NCI-H2227 (cell line): ENCODE measurements around the gene MASP1.
"Not testable (repeated sequence)": the region's sequence is repeated elsewhere in the genome, so short reads cannot be mapped to it uniquely, and the experiment has no call there.

Source experiments
- DNase-seq: peaks from one replicate; lab custom pipeline; 2025; ENCODE audit not compliant: unreplicated experiment; lab: John Stamatoyannopoulos, UW

The MASP1 gene

DNA sequence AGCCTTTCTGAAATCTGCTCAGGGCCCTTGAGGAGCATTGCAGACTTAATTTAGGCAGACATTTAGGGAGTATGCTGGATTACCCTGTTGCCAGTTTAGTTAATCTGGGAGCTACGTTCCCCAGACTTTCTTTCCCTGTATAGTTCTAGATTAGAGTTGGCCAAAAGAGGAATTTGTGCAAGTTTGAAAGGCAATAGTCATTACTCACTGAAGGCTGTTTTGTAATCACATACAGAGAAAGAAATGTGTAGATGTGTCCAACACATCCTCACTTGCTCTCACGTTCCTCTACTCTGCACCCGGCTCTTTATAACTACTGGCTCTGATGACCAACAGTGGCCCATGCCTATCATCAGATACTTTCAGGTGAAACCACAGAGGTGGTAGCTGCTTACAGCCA, 24.2 kb downstream of the MASP1 start:
- DNase-seq, result no peak

DNA sequence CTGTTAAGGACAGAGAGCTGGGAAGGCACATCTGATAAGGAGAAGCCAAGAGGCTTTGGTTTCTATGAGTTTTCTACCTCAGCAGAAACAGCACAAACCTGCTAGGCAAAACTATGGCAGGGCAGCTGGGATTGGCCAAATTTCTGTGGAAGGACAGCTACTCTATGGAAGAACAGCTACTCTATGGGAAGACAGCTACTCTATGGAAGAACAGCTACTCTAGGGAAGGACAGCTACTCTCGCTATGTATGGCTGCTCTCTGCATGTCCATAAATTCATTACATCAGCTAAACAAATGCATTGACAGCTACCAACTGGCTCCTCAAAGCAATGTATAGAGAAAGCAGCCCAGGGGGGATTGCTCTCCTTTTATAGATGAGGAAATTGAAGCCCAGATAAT, 24.8 kb downstream of the MASP1 start:
- DNase-seq, result no peak

DNA sequence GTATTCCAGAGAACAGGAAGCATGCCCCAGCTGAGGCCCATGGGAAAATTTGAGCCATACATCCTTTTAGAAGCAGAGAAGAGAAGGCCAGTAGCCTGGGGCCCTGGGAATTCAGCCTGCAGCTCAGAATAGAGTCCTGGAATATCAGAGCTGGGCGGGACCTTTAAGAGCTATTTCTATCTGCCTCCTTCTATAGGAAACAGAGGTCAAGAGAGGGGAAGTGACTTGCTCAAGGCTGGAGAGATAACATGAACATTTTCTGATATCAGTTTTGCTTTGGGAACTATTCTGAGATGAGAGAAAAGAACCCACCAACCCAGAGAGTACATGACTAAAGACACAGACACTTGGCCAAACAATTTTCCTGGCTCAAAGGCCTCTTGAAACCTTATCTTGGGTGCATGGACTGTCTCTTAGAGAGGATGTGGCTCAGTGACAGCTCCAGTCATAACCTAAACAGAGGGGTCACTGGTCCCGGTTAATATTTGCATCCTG, 26.0 kb downstream of the MASP1 start:
- no peak for DNase-seq

DNA sequence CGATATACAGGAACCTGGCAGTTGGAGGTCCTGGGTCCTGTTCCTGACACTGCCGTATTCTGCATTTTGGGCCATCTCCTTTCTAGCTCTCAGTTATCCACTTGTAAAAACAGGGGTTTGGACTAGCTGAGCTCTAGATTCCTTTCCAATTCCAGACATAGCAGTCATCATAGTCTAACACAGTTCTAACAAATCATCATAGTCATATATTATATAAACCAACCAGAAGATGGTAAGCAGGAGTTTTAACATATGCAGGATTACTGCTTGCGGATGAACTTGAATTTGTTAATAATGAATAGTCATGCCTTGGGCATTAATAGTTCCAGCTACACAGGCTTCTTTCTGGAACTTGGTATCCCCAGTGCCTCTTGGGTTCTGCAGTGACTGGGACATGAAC, 26.6 kb downstream of the MASP1 start:
- no peak for DNase-seq

DNA sequence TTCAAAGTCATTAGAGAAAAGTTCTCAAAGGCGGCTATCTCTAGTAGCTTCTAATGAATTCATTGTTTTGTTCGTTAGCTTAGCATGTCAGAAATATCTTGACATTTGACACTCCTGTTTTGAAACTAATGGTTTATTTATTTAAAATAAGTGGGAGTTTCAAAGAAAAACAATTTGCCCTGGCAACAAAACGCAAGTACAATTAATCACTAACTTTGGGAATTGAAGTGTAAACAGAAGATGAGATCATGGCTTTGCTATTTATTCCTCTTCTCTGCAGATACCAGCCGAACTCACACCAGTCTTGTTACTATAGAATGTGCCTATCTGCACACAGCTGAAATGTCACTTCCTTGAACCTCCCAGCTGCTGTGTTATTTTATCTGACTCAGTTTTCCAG, 27.5 kb downstream of the MASP1 start:
- no peak for DNase-seq

DNA sequence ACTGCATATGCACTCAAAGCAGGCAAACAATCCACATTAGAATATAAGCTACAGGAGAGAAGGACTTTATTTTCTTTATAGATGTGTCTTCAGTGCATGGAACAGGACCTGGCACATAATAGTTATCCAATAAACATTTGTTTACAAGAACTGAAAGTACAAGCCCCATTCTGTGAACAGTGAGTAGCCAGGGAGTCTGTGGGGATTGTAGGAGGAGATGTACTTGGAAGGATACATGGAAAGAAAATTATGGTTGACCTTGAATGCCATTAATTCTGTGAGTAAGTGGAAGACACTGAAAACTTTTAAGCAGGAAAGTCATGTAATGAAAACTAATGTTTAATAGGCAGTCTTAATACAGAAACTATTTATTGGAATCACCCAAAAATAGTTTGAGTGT, 28.3 kb downstream of the MASP1 start:
- no peak for DNase-seq

DNA sequence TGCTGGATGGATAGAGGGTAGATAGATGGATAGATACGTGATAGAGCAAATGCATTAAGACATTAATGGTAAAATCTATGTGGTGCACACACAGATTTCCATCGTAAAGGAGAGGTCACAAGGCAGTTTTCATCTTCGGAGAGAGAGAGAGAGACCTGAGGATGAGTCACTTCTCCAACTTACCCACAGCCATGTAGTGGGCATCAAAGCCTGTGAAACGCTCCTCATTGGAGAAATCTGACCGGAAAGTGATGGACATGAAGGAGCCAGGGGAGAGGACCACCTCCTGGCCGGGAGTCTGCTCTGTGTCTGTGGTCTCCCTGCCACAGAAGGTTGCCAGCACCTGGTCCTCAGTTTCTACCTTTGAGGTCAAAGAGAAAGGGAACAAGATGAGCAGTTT, 29.2 kb downstream of the MASP1 start:
- DNase-seq, result no peak

DNA sequence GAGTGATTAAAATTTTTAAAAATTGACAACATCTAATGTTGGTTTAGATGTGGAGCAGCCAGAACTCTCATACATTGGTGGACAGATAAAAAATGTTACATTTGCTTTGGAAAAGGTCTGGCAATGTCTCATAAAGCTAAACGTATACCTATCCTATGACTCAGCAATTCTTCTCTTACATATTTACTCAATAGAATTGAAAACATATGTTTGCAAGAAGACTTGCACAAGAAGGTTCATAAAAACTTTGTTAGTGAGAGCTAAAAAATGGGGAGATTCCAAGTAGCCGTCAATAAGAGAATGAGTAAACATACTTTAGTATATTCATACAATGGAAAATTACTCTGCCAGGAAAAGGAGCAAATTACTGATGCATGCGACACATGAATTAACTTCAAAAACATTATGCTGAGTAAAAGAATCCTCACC, 30.0 kb downstream of the MASP1 start:
- no peak for DNase-seq

DNA sequence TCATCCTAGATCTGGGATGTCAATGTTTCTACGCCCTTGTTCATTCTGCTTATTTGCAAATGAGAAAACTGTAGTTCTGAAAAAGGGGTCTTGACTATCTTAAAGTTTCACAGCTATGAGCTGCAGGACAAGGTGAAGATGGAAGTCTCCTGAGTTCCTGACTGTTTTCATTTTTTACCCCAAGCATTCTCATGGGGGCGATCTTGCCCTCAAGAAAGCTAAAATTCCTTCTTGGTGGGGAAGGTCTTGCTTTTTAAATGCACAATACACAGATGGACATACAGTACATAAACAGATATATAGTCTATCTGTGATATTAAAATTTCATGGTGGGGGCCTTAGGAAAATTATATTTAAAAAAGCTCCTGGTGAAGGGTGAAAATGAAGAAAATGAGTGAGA, 32.4 kb downstream of the MASP1 start:
- DNase-seq, result no peak

DNA sequence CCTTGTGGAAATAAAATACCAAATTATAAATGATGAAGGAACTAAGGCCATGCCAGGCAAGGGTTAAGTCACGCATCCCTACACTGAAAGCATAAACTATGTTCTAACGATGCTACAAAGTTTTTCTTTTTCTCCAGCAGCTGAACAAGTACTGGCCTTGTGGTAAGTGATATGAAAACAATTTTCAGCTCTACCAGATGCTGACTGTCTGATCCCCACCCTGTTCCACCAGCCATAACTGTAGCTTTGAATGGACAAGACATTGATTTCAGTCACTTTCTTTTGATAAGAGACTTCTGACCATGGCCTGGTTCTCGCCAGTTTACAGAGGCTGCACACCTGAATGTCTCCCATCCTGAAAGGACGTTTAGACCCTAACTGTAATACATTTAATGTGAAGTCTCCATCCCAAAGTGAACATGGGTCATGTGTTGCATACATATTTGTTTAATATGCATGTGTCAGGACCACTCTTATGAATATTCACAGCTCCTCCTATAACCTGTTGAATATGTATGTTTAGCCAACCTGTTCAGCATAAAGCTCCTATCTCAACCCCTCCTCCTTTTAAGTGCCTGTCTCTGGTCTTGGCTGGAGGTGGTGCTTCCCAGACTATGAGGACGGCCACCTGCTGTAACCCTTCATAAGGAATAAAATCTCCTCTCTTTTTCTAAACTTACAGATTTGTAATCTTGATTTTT, 33.4 kb downstream of the MASP1 start:
- DNase-seq, result no peak

DNA sequence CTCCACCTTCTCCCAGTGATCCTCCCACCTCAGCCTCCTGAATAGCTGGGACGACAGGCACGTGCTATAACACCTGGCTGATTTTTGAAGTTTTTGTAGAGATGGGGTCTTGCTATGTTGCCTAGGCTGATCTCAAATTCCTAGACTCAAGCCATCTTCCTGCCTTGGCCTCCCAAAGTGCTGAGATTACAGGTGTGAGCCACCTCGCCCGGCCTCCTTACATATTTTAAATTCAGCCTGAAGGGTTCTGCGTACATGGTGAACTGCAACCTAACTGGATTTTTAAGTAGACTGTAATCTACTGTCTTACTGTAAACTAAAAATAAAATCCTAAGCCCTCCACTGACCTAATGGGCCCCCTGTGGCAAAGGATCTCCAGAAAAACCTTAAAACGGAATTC, 34.1 kb downstream of the MASP1 start:
- DNase-seq, result no peak

DNA sequence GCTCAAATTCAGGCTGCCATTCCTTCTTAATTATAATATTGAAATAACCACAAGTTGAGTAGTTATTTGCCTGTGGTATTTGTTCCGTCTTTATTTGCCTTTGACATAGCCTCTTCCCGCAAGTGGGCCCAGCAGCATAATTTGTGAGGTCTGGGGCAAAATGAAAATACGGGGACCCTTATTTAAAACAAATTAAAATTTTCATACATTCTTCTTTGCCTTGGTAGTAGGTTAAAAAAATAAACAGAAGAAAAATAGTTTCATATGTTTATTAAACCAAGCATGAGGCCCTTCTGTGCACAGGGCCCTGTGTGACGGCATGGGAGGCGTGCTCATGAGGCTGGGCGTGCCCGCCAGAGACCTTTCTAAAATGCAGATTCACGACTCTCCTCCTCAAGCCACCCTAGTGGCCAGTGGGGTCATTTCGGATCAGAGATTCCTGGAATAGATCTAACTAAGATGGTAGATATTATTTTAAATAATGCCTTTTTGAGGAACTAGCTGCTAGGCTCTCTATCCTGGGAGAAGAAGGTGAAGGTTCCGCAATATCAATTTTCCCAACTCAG, 35.4 kb downstream of the MASP1 start:
- DNase-seq, result no peak

DNA sequence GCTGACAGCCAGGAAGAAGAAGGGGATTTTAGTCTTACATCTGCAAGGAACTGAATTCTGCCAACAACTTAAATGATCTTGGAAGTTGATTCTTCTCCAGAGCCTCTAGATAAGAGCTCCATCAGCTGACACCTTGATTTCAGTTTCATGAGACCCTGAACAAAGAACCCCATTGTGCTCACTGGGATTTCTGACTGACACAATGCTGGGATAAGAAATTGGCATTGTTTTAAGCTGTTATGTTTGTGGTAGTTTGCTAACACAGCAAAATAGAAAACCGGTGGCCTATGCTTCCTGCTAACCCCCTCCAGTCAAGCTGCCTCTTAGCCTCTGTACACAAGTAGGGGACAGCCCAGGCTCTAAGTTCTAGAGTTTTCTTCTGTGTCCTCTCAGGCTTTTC, 36.2 kb downstream of the MASP1 start:
- DNase-seq, result no peak

DNA sequence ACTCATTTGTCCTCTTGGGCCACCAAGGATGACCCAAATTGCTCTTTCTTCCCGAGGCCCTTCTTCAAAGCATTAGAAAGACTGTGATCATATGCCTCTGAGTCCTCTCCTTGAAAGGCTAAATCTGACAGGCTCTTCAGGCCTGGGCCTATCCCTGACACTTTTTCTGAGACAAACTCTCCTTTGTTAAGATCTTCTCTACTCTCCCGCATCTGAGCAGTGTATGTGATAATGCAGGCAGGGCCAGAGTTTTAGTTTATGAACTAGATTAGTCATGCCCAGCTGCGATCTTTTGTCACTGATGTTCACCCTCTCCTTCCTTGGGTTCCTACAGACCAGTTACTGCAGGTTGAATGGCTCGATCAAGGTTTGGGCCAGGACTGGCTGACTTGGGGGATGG, 39.2 kb downstream of the MASP1 start:
- DNase-seq, result no peak

DNA sequence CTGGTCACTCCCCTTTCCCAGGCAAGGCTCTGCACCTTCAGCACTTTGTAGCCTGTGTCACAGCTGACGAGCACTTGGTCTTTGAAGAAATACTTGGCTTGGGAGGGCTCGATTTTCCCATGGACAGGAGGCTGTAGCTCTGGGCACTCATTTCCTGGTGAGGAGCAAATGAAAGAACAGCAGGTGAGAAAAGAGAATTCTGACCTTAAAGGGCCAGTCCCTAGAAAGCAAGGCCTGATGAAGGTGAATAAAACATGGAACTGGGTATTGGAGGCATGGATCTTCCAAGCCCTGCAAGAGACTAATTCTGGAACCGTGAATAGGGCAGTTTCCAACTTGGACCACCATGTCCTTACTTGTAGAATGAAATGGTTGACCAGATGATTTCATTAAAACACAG, 39.9 kb downstream of the MASP1 start:
- no peak for DNase-seq

DNA sequence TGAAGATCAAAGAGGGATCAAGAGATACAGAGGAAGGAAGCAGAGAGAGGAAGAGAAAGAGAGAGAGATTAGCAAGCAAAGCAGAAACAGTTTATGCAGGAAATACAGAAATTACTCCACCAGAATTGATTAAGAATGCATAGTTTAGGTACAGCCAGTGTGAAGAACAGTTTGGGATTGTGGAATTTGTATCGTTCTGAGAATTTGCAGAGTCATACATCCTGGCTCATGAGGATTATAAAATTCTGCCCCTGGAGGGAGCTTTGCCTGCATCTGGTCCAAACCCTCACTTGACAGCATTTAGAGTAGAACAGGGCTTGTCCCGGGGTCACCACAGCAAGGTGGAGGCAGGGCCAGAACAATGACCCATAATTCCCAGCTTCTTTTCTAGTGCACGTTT, 44.1 kb downstream of the MASP1 start:
- no peak for DNase-seq

DNA sequence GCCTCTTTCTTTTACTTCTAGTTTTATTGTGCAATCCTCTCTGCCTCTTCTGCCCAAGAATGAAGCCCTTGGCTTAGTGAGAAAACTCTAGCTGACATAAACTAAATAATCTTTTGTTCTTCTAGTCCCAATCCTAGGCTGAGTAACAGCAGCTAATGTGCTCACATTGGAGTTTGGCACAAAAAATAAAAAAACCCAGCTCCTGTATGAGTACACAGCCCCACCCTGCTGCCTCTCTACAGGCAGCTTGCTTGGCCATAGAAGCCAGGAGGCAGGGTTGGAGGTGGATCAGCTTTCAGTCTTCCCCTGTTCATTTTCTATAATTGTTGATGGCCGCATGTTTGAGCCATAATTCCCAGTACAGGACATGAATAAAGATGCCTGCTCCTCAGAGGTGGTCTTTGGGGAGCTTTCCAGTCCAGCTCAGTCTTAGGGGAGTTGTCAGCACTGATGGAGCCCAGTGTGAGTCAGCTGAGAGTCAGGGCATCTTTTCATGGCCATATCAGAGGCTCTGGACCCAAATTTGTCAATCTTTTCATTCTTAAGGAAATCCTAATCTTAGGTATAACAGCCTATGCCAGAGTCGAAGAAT, 47.5 kb downstream of the MASP1 start:
- DNase-seq, result no peak

DNA sequence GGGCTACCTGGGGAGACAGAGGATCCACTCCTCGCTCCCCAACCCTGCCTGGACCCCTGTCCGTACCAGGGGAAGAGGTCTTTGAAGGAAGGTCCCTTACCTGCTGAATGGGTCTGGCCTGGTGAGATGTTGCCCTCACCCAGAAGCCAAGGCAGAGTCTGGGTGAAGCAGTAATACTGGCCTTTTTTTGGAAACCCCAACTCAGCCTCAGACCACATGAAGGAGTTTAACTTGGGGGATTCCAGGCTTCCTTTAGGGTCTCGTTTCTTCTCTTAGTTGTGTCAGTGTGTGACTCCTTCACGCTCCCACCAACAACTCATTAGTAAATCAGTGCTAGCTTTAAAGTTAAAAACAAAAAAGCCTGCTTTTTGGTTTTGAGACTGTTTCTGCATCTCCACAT, 48.6 kb downstream of the MASP1 start:
- DNase-seq, result no peak

DNA sequence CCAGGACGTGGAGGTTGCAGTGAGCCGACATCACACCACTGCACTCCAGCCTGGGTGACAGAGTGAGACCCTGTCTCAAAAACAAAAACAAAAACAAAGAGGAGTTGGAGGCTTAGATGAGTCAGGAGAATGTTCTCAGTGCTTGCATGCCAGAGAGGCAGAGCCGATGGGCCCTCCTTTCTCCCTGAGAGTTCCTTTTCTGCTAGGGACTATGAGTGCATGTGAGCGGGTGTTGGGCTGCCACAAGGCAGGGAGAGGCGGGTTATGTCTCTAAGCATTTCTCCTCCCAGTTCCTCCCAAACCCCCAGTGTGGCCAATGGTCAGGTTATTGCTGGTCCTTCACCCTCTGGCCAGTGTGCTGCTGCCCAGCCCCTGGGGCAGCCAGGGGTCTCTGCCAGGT, 49.1 kb downstream of the MASP1 start:
- DNase-seq, result no peak

DNA sequence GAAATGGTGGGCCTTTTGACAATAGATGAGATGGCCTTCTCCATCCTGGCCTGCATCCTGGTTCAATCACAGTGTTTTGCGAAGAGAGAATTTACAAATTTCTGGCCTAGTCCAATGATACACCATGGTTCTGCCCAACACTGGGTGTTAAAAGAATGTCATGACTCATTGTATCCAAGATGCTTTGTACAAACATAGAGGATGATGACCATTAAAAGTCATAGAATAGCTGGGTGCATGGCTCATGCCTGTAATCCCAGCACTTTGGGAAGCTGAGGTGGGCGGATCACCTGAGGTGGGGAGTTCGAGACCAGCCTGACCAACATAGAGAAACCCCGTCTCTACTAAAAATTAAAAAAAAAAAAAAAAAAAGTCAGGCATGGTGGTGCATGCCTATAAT, 52.7 kb downstream of the MASP1 start:
- not testable (repeated sequence) for DNase-seq

DNA sequence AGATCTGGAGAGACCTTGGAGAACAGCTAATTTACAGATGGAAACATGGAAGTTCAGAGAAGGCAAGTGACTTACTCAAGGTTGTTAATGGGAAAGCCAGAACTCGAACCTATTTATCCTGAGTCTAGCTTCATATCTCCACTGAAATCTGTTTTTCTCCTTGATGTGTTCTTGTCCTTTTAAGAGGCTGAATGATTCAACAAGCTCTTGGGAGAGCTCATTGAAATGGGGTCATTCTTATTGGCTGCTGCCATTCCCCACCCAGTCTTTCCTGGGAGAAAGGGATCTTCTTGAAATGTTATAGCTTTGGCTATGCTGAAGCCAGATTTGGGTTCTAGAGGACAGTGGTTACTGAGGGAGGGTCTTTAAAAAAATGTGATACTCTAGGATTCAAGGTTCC, 53.3 kb downstream of the MASP1 start:
- DNase-seq, result no peak

DNA sequence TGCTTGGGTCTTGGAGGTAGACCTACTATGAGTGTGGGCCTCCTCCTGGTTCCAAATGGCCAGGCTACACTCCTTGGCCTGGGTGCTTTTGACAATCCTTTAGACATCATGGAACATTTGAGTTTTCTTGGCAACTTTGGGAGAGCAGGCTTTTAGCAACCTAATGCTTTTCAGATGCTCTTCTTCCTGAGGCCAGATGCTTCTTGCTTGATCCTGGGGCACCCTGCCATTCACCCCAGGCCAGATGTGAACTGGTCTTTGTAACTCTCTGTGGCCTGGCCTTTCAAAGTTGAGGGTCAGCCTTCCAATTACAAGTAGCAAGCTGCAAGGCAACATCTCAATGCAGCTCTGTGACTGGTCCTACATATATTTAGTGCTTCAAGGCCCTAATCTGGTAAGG, 53.8 kb downstream of the MASP1 start:
- no peak for DNase-seq

DNA sequence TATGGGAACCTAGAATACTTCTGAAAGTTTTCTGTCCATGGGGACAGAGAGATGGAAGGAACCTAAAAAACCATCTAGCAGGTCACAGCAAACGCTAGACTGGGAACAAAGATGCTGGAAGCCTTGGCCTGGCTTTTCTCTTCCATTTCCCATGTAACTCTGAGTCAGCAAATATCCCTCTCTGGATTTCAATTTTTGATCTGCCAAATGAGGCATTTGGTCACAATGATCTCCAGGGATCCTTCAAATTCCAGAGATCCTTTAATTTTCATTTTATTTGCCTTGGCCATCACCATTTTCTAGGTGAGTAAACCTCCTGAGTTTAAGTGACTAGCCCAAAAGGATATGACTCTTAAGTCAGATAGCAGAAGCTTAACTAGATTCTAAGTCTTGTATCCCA, 54.6 kb downstream of the MASP1 start:
- no peak for DNase-seq
